ENCODE data around the gene TASP1.

DNA sequence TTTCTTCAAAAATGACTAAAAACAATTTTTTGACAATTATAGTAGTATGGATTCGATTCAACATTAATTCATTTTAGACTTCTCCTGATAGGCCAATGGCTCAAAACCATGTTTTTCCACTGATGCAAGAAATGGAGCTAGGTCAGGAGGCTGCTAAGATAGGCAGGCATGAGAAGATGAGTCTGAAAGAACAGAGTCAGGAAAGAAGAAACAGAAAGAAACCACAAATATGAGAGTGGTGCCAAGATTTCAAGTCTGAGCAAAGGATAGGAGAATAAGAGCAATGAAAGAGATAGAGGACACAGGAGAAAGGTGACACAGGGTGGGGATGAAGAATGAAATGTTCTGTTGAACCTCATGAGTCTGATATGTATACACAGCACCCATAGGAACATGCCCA lies 112.2 kb downstream of the TASP1 start:
- TF ChIP-seq, protein P1, sequence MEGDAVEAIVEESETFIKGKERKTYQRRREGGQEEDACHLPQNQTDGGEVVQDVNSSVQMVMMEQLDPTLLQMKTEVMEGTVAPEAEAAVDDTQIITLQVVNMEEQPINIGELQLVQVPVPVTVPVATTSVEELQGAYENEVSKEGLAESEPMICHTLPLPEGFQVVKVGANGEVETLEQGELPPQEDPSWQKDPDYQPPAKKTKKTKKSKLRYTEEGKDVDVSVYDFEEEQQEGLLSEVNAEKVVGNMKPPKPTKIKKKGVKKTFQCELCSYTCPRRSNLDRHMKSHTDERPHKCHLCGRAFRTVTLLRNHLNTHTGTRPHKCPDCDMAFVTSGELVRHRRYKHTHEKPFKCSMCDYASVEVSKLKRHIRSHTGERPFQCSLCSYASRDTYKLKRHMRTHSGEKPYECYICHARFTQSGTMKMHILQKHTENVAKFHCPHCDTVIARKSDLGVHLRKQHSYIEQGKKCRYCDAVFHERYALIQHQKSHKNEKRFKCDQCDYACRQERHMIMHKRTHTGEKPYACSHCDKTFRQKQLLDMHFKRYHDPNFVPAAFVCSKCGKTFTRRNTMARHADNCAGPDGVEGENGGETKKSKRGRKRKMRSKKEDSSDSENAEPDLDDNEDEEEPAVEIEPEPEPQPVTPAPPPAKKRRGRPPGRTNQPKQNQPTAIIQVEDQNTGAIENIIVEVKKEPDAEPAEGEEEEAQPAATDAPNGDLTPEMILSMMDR (IDR thresholded peaks at IDR 0.05; ENCODE audit: extremely low read depth in 1 of 2, insufficient read depth in 1 of 2, low read depth in 1 of 2, low read length in 2 of 2), result no peak
- no peak for TF ChIP-seq JUN (IDR thresholded peaks at IDR 0.05; ENCODE audit: borderline replicate concordance, insufficient read depth, insufficient read length, low read depth)

Data from endothelial cell of umbilical vein (primary cell).